ENCODE data around the gene ZNF414.

Gene ZNF414

DNA sequence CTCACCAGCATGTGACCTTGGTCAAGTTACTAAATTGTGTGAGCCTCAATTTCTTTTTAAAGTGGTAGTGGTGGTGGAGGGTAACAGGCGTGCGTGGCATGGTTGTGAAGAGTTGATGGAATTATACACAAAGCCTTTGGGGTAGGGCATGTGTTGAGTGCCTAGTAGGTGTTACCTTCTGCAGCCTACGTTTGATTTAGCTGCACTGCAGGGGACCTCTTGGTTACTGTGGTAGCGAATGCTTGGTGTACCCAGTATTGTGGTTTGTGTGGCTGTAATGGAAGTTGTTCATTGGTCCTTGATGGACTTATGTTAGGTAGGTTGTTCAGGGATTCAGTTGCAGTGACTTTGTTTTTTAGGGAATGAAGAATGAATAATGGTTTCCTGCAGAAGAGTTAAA lies 36.1 kb downstream of the ZNF414 start:
- no peak for TF ChIP-seq ZNF2 (tag by site-specific recombination; IDR thresholded peaks at IDR 0.05)
- no peak for TF ChIP-seq ZNF146 (tag by site-specific recombination; IDR thresholded peaks at IDR 0.05)
- TF ChIP-seq ZNF777 (tag by site-specific recombination; IDR thresholded peaks at IDR 0.05; ENCODE audit: borderline replicate concordance) = no peak
- TF ChIP-seq, protein P1, sequence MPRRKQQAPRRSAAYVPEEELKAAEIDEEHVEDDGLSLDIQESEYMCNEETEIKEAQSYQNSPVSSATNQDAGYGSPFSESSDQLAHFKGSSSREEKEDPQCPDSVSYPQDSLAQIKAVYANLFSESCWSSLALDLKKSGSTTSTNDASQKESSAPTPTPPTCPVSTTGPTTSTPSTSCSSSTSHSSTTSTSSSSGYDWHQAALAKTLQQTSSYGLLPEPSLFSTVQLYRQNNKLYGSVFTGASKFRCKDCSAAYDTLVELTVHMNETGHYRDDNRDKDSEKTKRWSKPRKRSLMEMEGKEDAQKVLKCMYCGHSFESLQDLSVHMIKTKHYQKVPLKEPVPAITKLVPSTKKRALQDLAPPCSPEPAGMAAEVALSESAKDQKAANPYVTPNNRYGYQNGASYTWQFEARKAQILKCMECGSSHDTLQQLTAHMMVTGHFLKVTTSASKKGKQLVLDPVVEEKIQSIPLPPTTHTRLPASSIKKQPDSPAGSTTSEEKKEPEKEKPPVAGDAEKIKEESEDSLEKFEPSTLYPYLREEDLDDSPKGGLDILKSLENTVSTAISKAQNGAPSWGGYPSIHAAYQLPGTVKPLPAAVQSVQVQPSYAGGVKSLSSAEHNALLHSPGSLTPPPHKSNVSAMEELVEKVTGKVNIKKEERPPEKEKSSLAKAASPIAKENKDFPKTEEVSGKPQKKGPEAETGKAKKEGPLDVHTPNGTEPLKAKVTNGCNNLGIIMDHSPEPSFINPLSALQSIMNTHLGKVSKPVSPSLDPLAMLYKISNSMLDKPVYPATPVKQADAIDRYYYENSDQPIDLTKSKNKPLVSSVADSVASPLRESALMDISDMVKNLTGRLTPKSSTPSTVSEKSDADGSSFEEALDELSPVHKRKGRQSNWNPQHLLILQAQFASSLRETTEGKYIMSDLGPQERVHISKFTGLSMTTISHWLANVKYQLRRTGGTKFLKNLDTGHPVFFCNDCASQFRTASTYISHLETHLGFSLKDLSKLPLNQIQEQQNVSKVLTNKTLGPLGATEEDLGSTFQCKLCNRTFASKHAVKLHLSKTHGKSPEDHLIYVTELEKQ (tag by site-specific recombination; IDR thresholded peaks at IDR 0.05; ENCODE audit: borderline replicate concordance) = no peak
- TF ChIP-seq ZNF600 (tag by site-specific recombination; IDR thresholded peaks at IDR 0.05) = peak; percentile 42; the same call in 1 of the 2 replicates
- peak; percentile 21; the same call in 1 of the 2 replicates for TF ChIP-seq GLIS1 (tag by site-specific recombination; IDR thresholded peaks at IDR 0.05)
- H3K9me3 ChIP-seq (ENCODE audit: control insufficient read depth, insufficient read depth, low read depth, low read length) = no peaks in the 10 kb centered on the region
- ChIA-PET CTCF (no interaction called here), POLR2A (no interaction called here)
- peaks cover 62 to 89% of the 10 kb centered on the region in 2 experiments for H3K36me3 ChIP-seq (ENCODE audit: control insufficient read depth in 2 of 2, insufficient read depth in 1 of 2, low read length in 2 of 2)
- H3K4me1 ChIP-seq (ENCODE audit: control insufficient read depth, insufficient read depth, low read length) = no peaks in the 10 kb centered on the region
- H3K4me3 ChIP-seq (ENCODE audit: low read depth, low read length) = no peak overlapping the region
- no peak overlapping the region for H3K27ac ChIP-seq (ENCODE audit: extremely low read depth, low read depth, low read length)

DNA sequence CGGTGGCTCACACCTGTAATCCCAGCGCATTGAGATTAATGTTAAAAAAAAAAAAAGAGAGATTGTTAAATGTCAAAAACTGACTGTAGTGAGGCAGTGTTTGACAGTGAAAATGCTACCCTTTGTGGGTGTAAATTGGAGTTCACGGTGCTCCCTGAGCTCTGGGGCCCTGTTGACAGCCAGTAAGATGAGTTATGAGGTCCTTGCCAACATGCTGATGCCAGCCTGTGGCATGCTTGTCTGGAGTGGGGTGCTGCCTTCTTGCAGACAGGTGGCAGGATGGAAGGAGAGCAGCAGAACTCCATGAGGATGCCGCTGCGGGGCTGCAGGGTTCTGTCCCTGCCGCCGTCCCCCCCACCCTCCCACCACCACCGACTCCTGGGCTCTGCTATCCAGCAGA lies 37.4 kb downstream of the ZNF414 start:
- Histone ChIP-seq H3K9me3 (ENCODE audit: control insufficient read depth, insufficient read depth, low read depth, low read length) (no peaks in the 10 kb centered on the region), H3K27ac (ENCODE audit: extremely low read depth, low read depth, low read length) (no peak overlapping the region), H3K4me1 (ENCODE audit: control insufficient read depth, insufficient read depth, low read length) (no peaks in the 10 kb centered on the region), H3K36me3 (ENCODE audit: control insufficient read depth in 2 of 2, insufficient read depth in 1 of 2, low read length in 2 of 2) (peaks cover 68 to 90% of the 10 kb centered on the region in 2 experiments), H3K4me3 (ENCODE audit: low read depth, low read length) (no peak overlapping the region)
- ChIA-PET CTCF (interaction anchor here (1.0 kb wide), 1 partner anchor 11 kb away, joined by 3 read pairs; no protein-coding TSS in a partner anchor), POLR2A (no interaction called here)
- TF ChIP-seq SP7 (tag by site-specific recombination; IDR thresholded peaks at IDR 0.05) (no peak), ZBTB21 (tag by site-specific recombination; IDR thresholded peaks at IDR 0.05) (no peak), ZNF548 (tag by site-specific recombination; IDR thresholded peaks at IDR 0.05) (no peak), ZNF175 (tag by site-specific recombination; IDR thresholded peaks at IDR 0.05) (no peak), TRIM28 (IDR thresholded peaks at IDR 0.05; ENCODE audit: borderline replicate concordance, low read length) (no peak), TCF7L2 (IDR thresholded peaks at IDR 0.05; ENCODE audit: borderline replicate concordance, low read depth, low read length) (no peak), SETDB1 (IDR thresholded peaks at IDR 0.05; ENCODE audit: insufficient read length, low read length) (no peak), ZNF585B (tag by site-specific recombination; IDR thresholded peaks at IDR 0.05) (no peak), YY2 (tag by site-specific recombination; IDR thresholded peaks at IDR 0.05) (no peak), ZNF571 (tag by site-specific recombination; IDR thresholded peaks at IDR 0.05) (no peak), ZNF132 (tag by site-specific recombination; IDR thresholded peaks at IDR 0.05; ENCODE audit: borderline replicate concordance) (no peak), ZNF266 (tag by site-specific recombination; IDR thresholded peaks at IDR 0.05; ENCODE audit: low read depth) (no peak), ZNF785 (tag by site-specific recombination; IDR thresholded peaks at IDR 0.05) (no peak), GFI1B (tag by site-specific recombination; IDR thresholded peaks at IDR 0.05) (no peak), ZNF837 (tag by site-specific recombination; IDR thresholded peaks at IDR 0.05) (no peak), ZNF391 (tag by site-specific recombination; IDR thresholded peaks at IDR 0.05; ENCODE audit: borderline replicate concordance, low read depth) (no peak), ZNF670 (tag by site-specific recombination; IDR thresholded peaks at IDR 0.05; ENCODE audit: low read depth) (no peak)
- TF ChIP-seq, protein P2, sequence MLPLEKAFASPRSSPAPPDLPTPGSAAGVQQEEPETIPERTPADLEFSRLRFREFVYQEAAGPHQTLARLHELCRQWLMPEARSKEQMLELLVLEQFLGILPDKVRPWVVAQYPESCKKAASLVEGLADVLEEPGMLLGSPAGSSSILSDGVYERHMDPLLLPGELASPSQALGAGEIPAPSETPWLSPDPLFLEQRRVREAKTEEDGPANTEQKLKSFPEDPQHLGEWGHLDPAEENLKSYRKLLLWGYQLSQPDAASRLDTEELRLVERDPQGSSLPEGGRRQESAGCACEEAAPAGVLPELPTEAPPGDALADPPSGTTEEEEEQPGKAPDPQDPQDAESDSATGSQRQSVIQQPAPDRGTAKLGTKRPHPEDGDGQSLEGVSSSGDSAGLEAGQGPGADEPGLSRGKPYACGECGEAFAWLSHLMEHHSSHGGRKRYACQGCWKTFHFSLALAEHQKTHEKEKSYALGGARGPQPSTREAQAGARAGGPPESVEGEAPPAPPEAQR (tag by site-specific recombination; IDR thresholded peaks at IDR 0.05) = no peak
- TF ChIP-seq, protein P3, sequence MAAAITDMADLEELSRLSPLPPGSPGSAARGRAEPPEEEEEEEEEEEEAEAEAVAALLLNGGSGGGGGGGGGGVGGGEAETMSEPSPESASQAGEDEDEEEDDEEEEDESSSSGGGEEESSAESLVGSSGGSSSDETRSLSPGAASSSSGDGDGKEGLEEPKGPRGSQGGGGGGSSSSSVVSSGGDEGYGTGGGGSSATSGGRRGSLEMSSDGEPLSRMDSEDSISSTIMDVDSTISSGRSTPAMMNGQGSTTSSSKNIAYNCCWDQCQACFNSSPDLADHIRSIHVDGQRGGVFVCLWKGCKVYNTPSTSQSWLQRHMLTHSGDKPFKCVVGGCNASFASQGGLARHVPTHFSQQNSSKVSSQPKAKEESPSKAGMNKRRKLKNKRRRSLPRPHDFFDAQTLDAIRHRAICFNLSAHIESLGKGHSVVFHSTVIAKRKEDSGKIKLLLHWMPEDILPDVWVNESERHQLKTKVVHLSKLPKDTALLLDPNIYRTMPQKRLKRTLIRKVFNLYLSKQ (tag by site-specific recombination; IDR thresholded peaks at IDR 0.05; ENCODE audit: borderline replicate concordance) = no peak
- TF ChIP-seq, protein P4, sequence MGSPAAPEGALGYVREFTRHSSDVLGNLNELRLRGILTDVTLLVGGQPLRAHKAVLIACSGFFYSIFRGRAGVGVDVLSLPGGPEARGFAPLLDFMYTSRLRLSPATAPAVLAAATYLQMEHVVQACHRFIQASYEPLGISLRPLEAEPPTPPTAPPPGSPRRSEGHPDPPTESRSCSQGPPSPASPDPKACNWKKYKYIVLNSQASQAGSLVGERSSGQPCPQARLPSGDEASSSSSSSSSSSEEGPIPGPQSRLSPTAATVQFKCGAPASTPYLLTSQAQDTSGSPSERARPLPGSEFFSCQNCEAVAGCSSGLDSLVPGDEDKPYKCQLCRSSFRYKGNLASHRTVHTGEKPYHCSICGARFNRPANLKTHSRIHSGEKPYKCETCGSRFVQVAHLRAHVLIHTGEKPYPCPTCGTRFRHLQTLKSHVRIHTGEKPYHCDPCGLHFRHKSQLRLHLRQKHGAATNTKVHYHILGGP (tag by site-specific recombination; IDR thresholded peaks at IDR 0.05) = no peak
